ENCODE results near the gene RPL32. TPM values are rescaled to one million over a fixed set of nuclear protein-coding genes. Genes with fewer than 3 reads are reported as not detected.
"Not testable (repeated sequence)": the region's sequence is repeated elsewhere in the genome, so short reads cannot be mapped to it uniquely, and the experiment has no call there.

RPL32 gene
- total and polyA plus RNA-seq, 2 donors = 2,355 to 2,449 TPM

GRCh38 chr3:12798559-12799179 is 42.7 kb downstream of the RPL32 start:
- Histone ChIP-seq H3K27ac (ENCODE audit: low read depth) (no peak overlapping the region), H3K36me3 (ENCODE audit: insufficient read depth) (no peaks in the 10 kb centered on the region), H3K4me3 (ENCODE audit: low read depth, low read length) (no peak overlapping the region), H3K4me1 (ENCODE audit: insufficient read depth) (no peaks in the 10 kb centered on the region)
- DNase-seq (ENCODE audit: extremely low spot score) = no peak
- 65% methylated on average over 12 of the region's 12 CpGs for WGBS

DNA sequence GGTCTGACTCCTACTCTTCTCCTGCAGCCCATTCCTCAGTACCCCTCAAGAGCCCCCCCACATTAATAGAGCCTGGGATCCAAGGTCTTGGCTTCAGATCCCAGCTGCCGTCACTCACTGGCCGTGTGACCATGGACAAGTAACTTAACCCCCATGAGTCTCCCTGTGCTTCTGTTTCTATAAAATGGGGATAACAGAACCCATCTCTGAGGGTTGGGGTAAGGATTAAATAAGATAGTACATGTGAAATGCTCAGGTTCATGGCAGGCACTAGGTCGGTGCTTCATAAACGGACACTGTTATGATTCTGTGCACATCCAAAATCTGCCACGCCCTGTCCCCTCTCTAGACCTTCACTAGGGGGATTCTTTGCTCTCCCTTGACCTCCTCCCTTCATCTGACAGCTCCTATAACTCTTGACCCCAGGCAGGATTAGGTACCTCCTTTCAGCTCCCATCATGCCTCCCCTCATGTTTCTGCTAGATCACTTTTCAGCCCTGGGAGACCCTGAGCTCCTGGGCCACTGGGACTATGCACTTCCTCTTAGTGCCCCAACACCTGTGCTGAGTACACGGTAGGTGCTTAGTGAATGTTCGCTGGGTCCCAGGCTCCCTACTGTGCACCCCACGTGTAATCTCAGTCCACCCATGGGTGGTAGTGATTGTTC is 43.3 kb downstream of the RPL32 start:
- no peaks in the 10 kb centered on the region for H3K36me3 ChIP-seq (ENCODE audit: insufficient read depth)
- WGBS = 67% methylated on average over 8 of the region's 8 CpGs
- no peak for DNase-seq (ENCODE audit: extremely low spot score)
- no peaks in the 10 kb centered on the region for H3K4me1 ChIP-seq (ENCODE audit: insufficient read depth)
- H3K4me3 ChIP-seq (ENCODE audit: low read depth, low read length) = no peak overlapping the region
- H3K27ac ChIP-seq (ENCODE audit: low read depth) = no peak overlapping the region

DNA sequence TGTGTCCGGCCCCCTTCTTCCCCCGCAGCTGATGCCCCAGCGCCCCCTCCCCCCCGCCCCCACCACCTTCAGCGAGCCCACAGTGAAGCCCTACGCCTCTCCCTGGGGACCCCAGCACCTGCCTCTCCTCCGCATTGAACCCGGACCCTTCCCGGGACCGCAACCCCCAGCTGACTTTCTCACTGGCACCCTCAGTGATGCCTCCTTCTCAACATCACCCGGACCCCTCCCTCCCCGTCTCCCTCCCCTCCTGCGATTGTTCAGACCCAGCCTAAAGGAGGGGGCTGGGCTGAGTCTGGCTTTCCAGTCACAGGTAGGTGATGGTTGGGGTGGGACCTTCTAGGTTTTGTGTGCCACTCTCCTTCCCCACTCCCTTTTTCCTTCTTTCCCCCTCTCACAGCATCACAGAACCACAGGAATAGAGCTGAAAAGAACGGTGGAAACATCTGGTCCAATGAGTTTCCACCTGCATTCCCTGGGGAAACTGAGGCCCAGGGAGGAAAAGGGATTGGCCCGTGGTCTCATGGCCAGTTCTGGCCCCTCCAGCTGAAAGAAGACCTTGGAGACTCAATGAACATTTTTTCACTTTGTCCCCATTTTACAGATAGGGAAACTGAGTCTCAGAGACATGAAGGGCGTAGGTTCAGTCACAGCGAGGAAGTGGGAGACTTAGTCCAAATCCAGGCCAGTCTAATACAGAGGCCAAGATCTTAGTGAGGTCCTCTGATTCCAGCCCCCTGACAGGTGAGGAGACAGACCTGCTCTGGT is 44.1 kb downstream of the RPL32 start:
- 33% methylated on average over 16 of the region's 17 CpGs for WGBS

GRCh38 chr3:12796171-12797123 is 44.9 kb downstream of the RPL32 start, which contains the start of gene CAND2:
CAND2 (plus strand) TSS chr3:12796680; CDS start chr3:12796721, 41 bp downstream.
- Histone ChIP-seq H3K4me1 (ENCODE audit: insufficient read depth) (no peaks in the 10 kb centered on the region), H3K4me3 (ENCODE audit: low read depth, low read length) (peak within 1 kb of the TSS; percentile 61), H3K27ac (ENCODE audit: low read depth) (peak within 1 kb of the TSS; percentile 86), H3K36me3 (ENCODE audit: insufficient read depth) (no peaks in the 10 kb centered on the region)
- DNase-seq (ENCODE audit: extremely low spot score) = no peak
- 5% methylated on average over 61 of the region's 61 CpGs for WGBS

More for the DNA sequence above, 44.1 kb downstream of the RPL32 start:
- Histone ChIP-seq H3K4me1 (ENCODE audit: insufficient read depth) (no peaks in the 10 kb centered on the region), H3K4me3 (ENCODE audit: low read depth, low read length) (peak overlapping the region; percentile 61), H3K36me3 (ENCODE audit: insufficient read depth) (no peaks in the 10 kb centered on the region), H3K27ac (ENCODE audit: low read depth) (peak overlapping the region; percentile 86)
- DNase-seq (ENCODE audit: extremely low spot score) = no peak

- Histone ChIP-seq H3K36me3 (ENCODE audit: insufficient read depth) (no peaks in the 10 kb centered on the region), H3K4me1 (ENCODE audit: insufficient read depth) (no peaks in the 10 kb centered on the region), H3K4me3 (ENCODE audit: low read depth, low read length) (no peak overlapping the region), H3K27ac (ENCODE audit: low read depth) (no peak overlapping the region)
- DNase-seq (ENCODE audit: extremely low spot score) = no peak
- WGBS = 77% methylated on average over 5 of the region's 5 CpGs
These were observed 47.7 kb downstream of the RPL32 start for GRCh38 chr3:12793701-12794100.

DNA sequence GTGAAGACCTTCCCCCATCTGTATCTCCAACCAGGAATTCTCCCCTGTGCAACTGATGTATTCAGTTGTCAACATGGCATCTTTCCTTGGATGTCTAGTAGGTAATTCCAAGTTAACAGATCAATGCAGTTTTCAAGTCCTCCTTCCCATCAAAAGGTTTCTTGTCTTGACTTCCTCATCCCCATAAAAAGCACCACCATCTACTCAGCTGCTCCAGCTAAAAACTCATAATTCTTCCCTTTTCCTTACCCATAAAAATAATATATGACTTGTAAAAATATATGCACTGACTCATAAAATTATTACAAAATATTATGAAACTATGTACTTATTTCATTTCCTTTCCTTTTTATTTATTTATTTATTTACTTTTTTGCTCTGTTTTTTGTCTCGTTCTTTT is 49.9 kb downstream of the RPL32 start:
- Histone ChIP-seq H3K36me3 (ENCODE audit: insufficient read depth) (no peaks in the 10 kb centered on the region), H3K4me1 (ENCODE audit: insufficient read depth) (no peaks in the 10 kb centered on the region), H3K27ac (ENCODE audit: low read depth) (no peak overlapping the region), H3K4me3 (ENCODE audit: low read depth, low read length) (no peak overlapping the region)
- DNase-seq (ENCODE audit: extremely low spot score) = no peak
- WGBS = 76% methylated on average over 1 of the region's 1 CpG

DNA sequence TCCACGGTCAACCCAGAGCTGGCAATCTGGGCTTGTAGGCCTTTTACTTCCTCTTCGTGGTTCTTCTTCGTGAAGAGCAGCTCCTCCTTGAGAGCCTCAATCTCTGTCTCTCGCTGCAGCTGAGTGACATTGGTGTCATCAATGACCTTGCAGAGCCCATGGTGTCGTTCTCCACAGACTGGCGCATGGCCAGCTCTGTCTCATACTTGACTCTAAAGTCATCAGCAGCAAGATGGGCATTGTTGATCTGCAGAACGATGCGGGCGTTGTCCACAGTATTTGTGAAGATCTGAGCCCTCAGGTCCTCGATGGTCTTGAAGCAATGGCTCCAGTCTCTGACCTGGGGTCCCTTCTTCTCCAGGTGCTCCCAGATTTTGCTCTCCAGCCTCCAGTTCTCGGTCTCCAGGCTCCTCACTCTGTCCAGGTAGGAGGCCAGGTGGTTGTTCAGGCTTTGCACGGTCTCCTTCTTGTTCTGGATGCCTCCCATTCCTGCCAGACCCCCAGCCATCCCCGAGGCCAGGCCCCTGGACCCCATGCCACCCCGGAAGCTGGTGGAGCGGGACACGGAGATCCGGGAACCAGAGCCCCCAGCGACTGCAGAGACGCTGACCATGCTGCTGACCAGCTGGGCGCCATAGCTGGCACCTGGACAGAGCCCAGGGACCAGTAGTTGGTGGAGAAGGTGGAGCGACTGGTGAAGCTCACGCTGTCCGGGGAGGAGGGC is 53.2 kb downstream of the RPL32 start:
- not testable (repeated sequence) for H3K36me3 ChIP-seq (ENCODE audit: insufficient read depth); H3K4me3 ChIP-seq (ENCODE audit: low read depth, low read length); H3K4me1 ChIP-seq (ENCODE audit: insufficient read depth); H3K27ac ChIP-seq (ENCODE audit: low read depth); DNase-seq (ENCODE audit: extremely low spot score)
- WGBS = 88% methylated on average over 23 of the region's 23 CpGs

DNA sequence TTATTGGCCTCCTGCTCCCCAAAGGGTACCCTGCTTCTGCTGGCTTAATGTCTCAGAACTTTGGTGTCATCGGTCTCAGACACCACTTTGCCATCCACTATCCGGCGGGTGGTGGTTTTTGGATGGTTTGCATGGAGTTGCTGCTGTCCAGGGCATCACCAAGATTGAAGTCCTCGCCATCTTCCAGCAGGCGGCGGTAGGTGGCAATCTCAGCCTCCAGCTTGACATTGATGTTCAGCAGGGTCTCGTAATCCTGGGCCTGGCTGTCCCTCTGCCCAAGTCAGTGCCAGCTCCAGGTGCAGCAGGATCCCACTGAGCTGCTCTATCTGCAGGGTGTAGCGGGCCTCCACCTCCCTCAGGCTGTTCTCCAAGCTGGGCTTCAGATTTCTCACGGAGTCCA is 54.0 kb downstream of the RPL32 start:
- H3K27ac ChIP-seq (ENCODE audit: low read depth); H3K36me3 ChIP-seq (ENCODE audit: insufficient read depth); H3K4me3 ChIP-seq (ENCODE audit: low read depth, low read length); H3K4me1 ChIP-seq (ENCODE audit: insufficient read depth); DNase-seq (ENCODE audit: extremely low spot score): not testable (repeated sequence)
- WGBS = 49% methylated on average over 9 of the region's 9 CpGs

GRCh38 chr3:12785096-12785495 is 56.3 kb downstream of the RPL32 start:
- 63% methylated on average over 4 of the region's 4 CpGs for WGBS
- Histone ChIP-seq H3K4me1 (ENCODE audit: insufficient read depth) (no peaks in the 10 kb centered on the region), H3K4me3 (ENCODE audit: low read depth, low read length) (no peak overlapping the region), H3K27ac (ENCODE audit: low read depth) (no peak overlapping the region), H3K36me3 (ENCODE audit: insufficient read depth) (peaks cover 1% of the 10 kb centered on the region)
- DNase-seq (ENCODE audit: extremely low spot score) = no peak

Small RNAs within 50 kb of the gene (small RNA-seq; reads per million reads assigned to genes)
- not detected for gene AC034198.1

Other genes starting within 250 kb of the RPL32 start
- gene RAF1, start 177.4 kb downstream of the RPL32 start, total RNA-seq = 107 TPM
- 69.5 TPM for gene RAF1, start 177.4 kb downstream of the RPL32 start, polyA plus RNA-seq
- gene TMEM40, start 82.3 kb downstream of the RPL32 start, total RNA-seq = 2.3 TPM
- gene TMEM40, start 82.3 kb downstream of the RPL32 start, polyA plus RNA-seq = 7.0 TPM
- gene CAND2, start 44.9 kb downstream of the RPL32 start, total RNA-seq = 10.7 TPM
- 10.8 TPM for gene CAND2, start 44.9 kb downstream of the RPL32 start, polyA plus RNA-seq
- 24.4 TPM for gene IQSEC1, start 231.9 kb upstream of the RPL32 start, total RNA-seq
- gene IQSEC1, start 231.9 kb upstream of the RPL32 start, polyA plus RNA-seq = 27.8 TPM